Measurements from ENCODE around the gene TRMO. TPM values are rescaled to one million over a fixed set of nuclear protein-coding genes. Genes with fewer than 3 reads are reported as not detected.
"Not testable (repeated sequence)": the region's sequence is repeated elsewhere in the genome, so short reads cannot be mapped to it uniquely, and the experiment has no call there.

TRMO gene
- total RNA-seq, 1 donor from 2014 or later, result 8.5 TPM

DNA sequence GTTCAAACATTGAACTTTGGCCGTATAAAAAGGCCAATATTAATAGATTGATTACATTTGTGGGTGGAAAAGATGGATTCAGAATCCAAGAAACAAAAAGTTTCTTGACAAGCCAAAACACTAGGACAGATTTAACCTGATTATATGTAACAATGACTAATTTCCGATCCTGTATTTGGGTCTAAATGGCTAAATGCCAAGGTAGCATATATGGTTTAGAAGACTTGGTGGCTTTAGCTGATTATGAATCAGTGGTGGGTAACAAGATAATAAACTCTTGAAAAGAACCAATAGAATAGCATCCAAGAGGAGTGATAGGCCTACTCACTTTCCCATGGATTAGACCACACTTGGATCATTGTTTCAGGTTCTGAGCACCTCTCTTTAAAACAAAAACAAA, 39.1 kb upstream of the TRMO start:
- Histone ChIP-seq H3K27ac (ENCODE audit: low read depth, low read length) (no peak overlapping the region), H4K20me1 (ENCODE audit: insufficient read depth, low read length) (no peaks in the 10 kb centered on the region), H3K4me1 (ENCODE audit: insufficient read depth, low read length) (no peaks in the 10 kb centered on the region), H3K36me3 (ENCODE audit: insufficient read depth, low read length) (no peaks in the 10 kb centered on the region), H3K4me2 (ENCODE audit: low read length) (no peak overlapping the region), H3K79me2 (ENCODE audit: insufficient read depth, low read length) (no peaks in the 10 kb centered on the region), H3K9ac (ENCODE audit: low read length) (no peak overlapping the region), H3K4me3 (ENCODE audit: insufficient read depth, low read depth, low read length) (no peak overlapping the region), H3K9me3 (ENCODE audit: insufficient read depth, low read depth, low read length) (no peaks in the 10 kb centered on the region), H2AFZ (ENCODE audit: low read depth, low read length) (no peak overlapping the region), H3K27me3 (ENCODE audit: insufficient read depth, low read length) (peaks cover 11% of the 10 kb centered on the region)
- FAIRE-seq, result no peak
- no peak overlapping the region for H3K27ac Mint-ChIP-seq (ENCODE audit: unreplicated experiment)
- H3K4me1 Mint-ChIP-seq (ENCODE audit: low read depth, unreplicated experiment), result peaks cover 5% of the 10 kb centered on the region
- no peaks in the 10 kb centered on the region for H3K36me3 Mint-ChIP-seq (ENCODE audit: low read depth, unreplicated experiment)
- no peaks in the 10 kb centered on the region for H3K9me3 Mint-ChIP-seq (ENCODE audit: unreplicated experiment)
- H3K4me3 Mint-ChIP-seq (ENCODE audit: unreplicated experiment), result no peak overlapping the region
- no peak for DNase-seq (ENCODE audit: low read depth)
- peaks cover 9% of the 10 kb centered on the region for H3K27me3 Mint-ChIP-seq (ENCODE audit: low read depth, unreplicated experiment)
- TF ChIP-seq EZH2 (IDR thresholded peaks at IDR 0.05; ENCODE audit: insufficient read depth, low read length), result no peak
- TF ChIP-seq, protein P1, sequence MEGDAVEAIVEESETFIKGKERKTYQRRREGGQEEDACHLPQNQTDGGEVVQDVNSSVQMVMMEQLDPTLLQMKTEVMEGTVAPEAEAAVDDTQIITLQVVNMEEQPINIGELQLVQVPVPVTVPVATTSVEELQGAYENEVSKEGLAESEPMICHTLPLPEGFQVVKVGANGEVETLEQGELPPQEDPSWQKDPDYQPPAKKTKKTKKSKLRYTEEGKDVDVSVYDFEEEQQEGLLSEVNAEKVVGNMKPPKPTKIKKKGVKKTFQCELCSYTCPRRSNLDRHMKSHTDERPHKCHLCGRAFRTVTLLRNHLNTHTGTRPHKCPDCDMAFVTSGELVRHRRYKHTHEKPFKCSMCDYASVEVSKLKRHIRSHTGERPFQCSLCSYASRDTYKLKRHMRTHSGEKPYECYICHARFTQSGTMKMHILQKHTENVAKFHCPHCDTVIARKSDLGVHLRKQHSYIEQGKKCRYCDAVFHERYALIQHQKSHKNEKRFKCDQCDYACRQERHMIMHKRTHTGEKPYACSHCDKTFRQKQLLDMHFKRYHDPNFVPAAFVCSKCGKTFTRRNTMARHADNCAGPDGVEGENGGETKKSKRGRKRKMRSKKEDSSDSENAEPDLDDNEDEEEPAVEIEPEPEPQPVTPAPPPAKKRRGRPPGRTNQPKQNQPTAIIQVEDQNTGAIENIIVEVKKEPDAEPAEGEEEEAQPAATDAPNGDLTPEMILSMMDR (IDR thresholded peaks at IDR 0.05; ENCODE audit: insufficient read depth, low read depth, low read length), result no peak

DNA sequence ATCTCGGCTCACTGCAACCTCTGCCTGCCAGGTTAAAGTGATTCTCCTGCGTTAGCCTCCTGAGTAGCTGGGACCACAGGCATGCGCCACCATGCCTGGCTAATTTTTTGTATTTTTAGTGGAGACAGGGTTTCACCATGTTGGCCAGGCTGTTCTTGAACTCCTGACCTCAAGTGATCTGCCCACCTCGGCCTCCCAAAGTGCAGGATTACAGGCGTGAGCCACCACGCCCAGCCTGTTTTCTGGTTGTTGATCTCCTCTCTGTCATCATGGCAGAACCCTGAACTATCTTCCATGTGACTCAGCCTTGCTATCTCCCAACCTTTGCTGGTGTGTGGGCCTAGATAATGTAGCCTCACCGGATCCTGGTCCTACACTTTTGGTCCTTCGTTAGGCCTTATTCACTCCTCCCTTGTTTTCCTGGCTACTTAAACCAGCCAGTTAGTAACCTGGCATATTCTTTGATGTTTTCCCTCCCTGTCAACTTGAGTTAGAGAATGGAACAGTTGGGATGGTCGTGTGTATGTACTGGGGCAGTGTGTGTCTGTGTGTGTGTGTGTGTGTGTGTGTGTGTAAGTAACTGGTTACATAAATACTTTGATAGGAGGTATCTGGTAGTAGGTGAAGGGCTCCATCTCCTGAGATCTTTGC, 38.5 kb upstream of the TRMO start:
- not testable (repeated sequence) for H3K27ac Mint-ChIP-seq (ENCODE audit: unreplicated experiment); H3K36me3 ChIP-seq (ENCODE audit: insufficient read depth, low read length); H3K9me3 Mint-ChIP-seq (ENCODE audit: unreplicated experiment); H4K20me1 ChIP-seq (ENCODE audit: insufficient read depth, low read length); H3K36me3 Mint-ChIP-seq (ENCODE audit: low read depth, unreplicated experiment); H3K4me2 ChIP-seq (ENCODE audit: low read length); H3K9ac ChIP-seq (ENCODE audit: low read length); FAIRE-seq; H3K4me3 Mint-ChIP-seq (ENCODE audit: unreplicated experiment); H2AFZ ChIP-seq (ENCODE audit: low read depth, low read length); H3K79me2 ChIP-seq (ENCODE audit: insufficient read depth, low read length); H3K9me3 ChIP-seq (ENCODE audit: insufficient read depth, low read depth, low read length); H3K4me3 ChIP-seq (ENCODE audit: insufficient read depth, low read depth, low read length); H3K27ac ChIP-seq (ENCODE audit: low read depth, low read length); H3K4me1 ChIP-seq (ENCODE audit: insufficient read depth, low read length); DNase-seq (ENCODE audit: low read depth); H3K4me1 Mint-ChIP-seq (ENCODE audit: low read depth, unreplicated experiment); H3K27me3 Mint-ChIP-seq (ENCODE audit: low read depth, unreplicated experiment)
- peaks cover 10% of the 10 kb centered on the region for H3K27me3 ChIP-seq (ENCODE audit: insufficient read depth, low read length)

DNA sequence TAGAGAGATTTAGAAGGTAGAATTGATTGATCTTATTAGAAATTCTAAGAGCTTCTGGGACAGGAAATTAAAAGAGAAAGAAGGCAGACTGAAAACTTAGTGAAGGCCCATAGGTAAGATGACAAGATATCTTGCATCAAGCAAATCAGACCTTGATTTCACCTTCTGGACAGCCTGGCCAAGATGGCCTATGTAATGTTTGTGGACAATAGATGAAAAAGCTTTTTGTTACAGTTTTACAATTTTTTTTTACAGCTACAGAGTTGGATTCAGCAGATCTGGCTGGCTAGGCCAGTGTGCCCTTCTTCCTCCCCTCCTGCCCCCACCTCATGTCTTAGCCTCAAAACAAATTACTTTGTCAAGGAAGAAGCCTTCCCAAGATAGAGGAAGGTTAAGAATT, 37.3 kb upstream of the TRMO start:
- no peaks in the 10 kb centered on the region for H3K9me3 ChIP-seq (ENCODE audit: insufficient read depth, low read depth, low read length)
- H3K4me2 ChIP-seq (ENCODE audit: low read length), result no peak overlapping the region
- no peaks in the 10 kb centered on the region for H3K36me3 ChIP-seq (ENCODE audit: insufficient read depth, low read length)
- no peaks in the 10 kb centered on the region for H4K20me1 ChIP-seq (ENCODE audit: insufficient read depth, low read length)
- Mint-ChIP-seq H3K36me3 (ENCODE audit: low read depth, unreplicated experiment) (no peaks in the 10 kb centered on the region), H3K4me3 (ENCODE audit: unreplicated experiment) (no peak overlapping the region), H3K9me3 (ENCODE audit: unreplicated experiment) (no peaks in the 10 kb centered on the region), H3K27ac (ENCODE audit: unreplicated experiment) (no peak overlapping the region), H3K4me1 (ENCODE audit: low read depth, unreplicated experiment) (peaks cover 5% of the 10 kb centered on the region), H3K27me3 (ENCODE audit: low read depth, unreplicated experiment) (peaks cover 8% of the 10 kb centered on the region)
- H3K4me3 ChIP-seq (ENCODE audit: insufficient read depth, low read depth, low read length), result no peak overlapping the region
- DNase-seq (ENCODE audit: low read depth) (no peak), FAIRE-seq (no peak)
- H3K27ac ChIP-seq (ENCODE audit: low read depth, low read length), result no peak overlapping the region
- H2AFZ ChIP-seq (ENCODE audit: low read depth, low read length), result no peak overlapping the region
- H3K27me3 ChIP-seq (ENCODE audit: insufficient read depth, low read length), result peaks cover 7% of the 10 kb centered on the region
- no peaks in the 10 kb centered on the region for H3K4me1 ChIP-seq (ENCODE audit: insufficient read depth, low read length)
- TF ChIP-seq, protein P1 (IDR thresholded peaks at IDR 0.05; ENCODE audit: insufficient read depth, low read depth, low read length), result no peak
- TF ChIP-seq EZH2 (IDR thresholded peaks at IDR 0.05; ENCODE audit: insufficient read depth, low read length), result no peak
- H3K79me2 ChIP-seq (ENCODE audit: insufficient read depth, low read length), result no peaks in the 10 kb centered on the region
- no peak overlapping the region for H3K9ac ChIP-seq (ENCODE audit: low read length)

Data from astrocyte (in vitro differentiated cells and primary cell).